ENCODE results near the gene NQO2. TPM values are rescaled to one million over a fixed set of nuclear protein-coding genes. Genes with fewer than 3 reads are reported as not detected.
A peak's percentile ranks its signal among the peaks of the same experiment; 100 is the strongest.
"Not testable (repeated sequence)": the region's sequence is repeated elsewhere in the genome, so short reads cannot be mapped to it uniquely, and the experiment has no call there.

Gene NQO2
- total RNA-seq, 2 experiments from 2014 or later, result 12.8 to 13.7 TPM

GRCh38 chr6:3011158-3011557 is 11.5 kb downstream of the NQO2 start:
- Mint-ChIP-seq H3K4me1 (no peaks in the 10 kb centered on the region), H3K9me3 (peaks cover 19% of the 10 kb centered on the region), H3K36me3 (peaks cover 72% of the 10 kb centered on the region), H3K4me3 (no peak overlapping the region), H3K27ac (no peak overlapping the region), H3K27me3 (no peaks in the 10 kb centered on the region)
- DNase-seq, result no peak

- H3K4me3 Mint-ChIP-seq, result no peak overlapping the region
- no peak overlapping the region for H3K27ac Mint-ChIP-seq
- H3K4me1 Mint-ChIP-seq, result no peaks in the 10 kb centered on the region
- no peaks in the 10 kb centered on the region for H3K27me3 Mint-ChIP-seq
- no peak for DNase-seq
- H3K36me3 Mint-ChIP-seq, result peaks cover 72% of the 10 kb centered on the region
- H3K9me3 Mint-ChIP-seq, result peaks cover 19% of the 10 kb centered on the region
Observed at GRCh38 chr6:3011592-3011991, 11.9 kb downstream of the NQO2 start.

- Mint-ChIP-seq H3K36me3 (peaks cover 69% of the 10 kb centered on the region), H3K9me3 (peaks cover 19% of the 10 kb centered on the region), H3K27me3 (no peaks in the 10 kb centered on the region), H3K4me3 (no peak overlapping the region), H3K27ac (no peak overlapping the region), H3K4me1 (no peaks in the 10 kb centered on the region)
- DNase-seq, result no peak
Observed at GRCh38 chr6:3013486-3013885, 13.8 kb downstream of the NQO2 start.

DNA sequence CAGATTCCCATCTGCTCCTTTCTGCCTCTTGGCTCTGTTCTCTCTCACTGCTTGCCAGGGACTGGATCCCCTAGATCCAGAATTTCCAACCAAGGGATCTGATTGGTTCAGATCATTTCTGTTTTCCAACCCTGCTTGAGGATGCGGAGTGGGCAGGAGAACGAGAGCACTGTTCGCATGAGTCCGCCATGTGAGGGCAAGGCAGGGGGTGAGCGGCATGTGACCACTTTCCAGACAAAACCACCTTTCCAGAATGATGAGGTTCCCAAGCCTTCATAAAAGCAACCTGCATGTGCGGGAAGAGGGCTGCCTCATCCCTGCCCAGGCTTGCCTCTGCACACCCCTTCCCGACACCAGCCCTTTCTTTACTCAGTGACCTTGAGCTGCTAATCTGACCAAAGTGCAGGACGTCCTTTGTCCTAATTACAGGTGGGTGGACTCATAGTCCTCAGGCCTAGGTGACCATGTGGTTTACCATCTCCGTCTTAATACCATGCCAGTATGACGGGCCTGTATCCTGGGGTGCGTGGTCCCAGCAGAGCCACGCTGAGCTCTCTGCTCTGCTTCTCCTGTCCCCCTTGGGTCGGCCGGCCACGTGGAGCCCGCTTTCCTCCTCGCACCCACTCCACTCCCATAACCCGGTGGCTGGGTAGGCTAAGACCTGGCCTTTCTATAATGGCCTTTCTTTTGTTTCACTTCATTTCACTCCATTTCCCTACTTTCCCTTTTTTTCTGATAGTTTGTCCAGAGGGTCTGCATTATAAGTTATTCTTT is 14.4 kb downstream of the NQO2 start:
- Mint-ChIP-seq H3K9me3 (peaks cover 19% of the 10 kb centered on the region), H3K4me1 (no peaks in the 10 kb centered on the region), H3K4me3 (no peak overlapping the region), H3K36me3 (peaks cover 64% of the 10 kb centered on the region), H3K27me3 (no peaks in the 10 kb centered on the region), H3K27ac (no peak overlapping the region)
- DNase-seq, result no peak

DNA sequence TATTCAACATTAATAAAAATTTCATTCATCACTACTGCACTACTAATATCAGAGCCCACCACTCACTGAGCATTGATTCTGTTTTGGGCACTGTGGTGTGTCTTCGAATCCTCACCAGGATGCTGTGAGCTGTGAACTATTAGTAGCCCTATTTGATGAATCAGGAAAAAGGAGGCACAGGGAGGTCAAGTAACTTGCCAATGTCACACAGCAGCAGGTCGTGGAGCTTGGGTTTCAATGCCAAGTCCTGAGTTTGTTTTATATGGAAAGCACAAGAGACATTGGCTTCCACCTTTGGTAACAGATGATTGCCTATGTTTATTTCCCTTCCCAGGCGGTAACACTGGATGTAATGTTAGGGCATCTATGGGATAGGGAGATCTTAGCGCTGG is 15.0 kb downstream of the NQO2 start:
- Mint-ChIP-seq H3K36me3 (peaks cover 62% of the 10 kb centered on the region), H3K27me3 (no peaks in the 10 kb centered on the region)
- no peak for DNase-seq

DNA sequence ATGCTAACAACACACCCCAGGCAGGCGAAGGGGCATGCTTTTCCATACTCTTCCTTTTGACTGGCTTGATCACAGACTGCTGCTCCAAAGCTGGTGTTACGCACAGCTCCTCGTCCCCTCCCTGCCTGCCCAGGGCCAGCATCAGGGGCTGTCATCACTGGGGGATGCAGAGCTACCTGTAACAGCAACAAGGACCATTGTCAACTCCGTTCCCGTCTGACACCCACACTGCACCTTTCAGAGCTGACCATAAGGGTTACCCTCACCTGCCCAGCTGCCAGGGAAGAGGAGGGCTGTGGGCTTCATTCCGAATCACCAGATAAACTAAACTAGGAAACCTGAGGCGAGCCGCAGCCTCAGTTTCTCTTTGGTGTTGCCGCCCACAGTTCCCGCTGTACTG is 15.4 kb downstream of the NQO2 start:
- H3K36me3 Mint-ChIP-seq, result peaks cover 62% of the 10 kb centered on the region
- no peaks in the 10 kb centered on the region for H3K27me3 Mint-ChIP-seq
- peaks cover 19% of the 10 kb centered on the region for H3K9me3 Mint-ChIP-seq
- no peak overlapping the region for H3K27ac Mint-ChIP-seq
- no peak overlapping the region for H3K4me3 Mint-ChIP-seq
- peaks cover 3% of the 10 kb centered on the region for H3K4me1 Mint-ChIP-seq
- no peak for DNase-seq

More for the DNA sequence above, 15.0 kb downstream of the NQO2 start:
- no peak overlapping the region for H3K27ac Mint-ChIP-seq
- peaks cover 3% of the 10 kb centered on the region for H3K4me1 Mint-ChIP-seq
- peaks cover 19% of the 10 kb centered on the region for H3K9me3 Mint-ChIP-seq
- H3K4me3 Mint-ChIP-seq, result no peak overlapping the region

- no peak overlapping the region for H3K27ac Mint-ChIP-seq
- no peaks in the 10 kb centered on the region for H3K27me3 Mint-ChIP-seq
- no peak overlapping the region for H3K4me3 Mint-ChIP-seq
- H3K36me3 Mint-ChIP-seq, result peaks cover 54% of the 10 kb centered on the region
- peaks cover 8% of the 10 kb centered on the region for H3K9me3 Mint-ChIP-seq
- no peak for DNase-seq
- peaks cover 7% of the 10 kb centered on the region for H3K4me1 Mint-ChIP-seq
Observed at GRCh38 chr6:3016473-3017280, 17.0 kb downstream of the NQO2 start.

GRCh38 chr6:3017304-3017703 is 17.6 kb downstream of the NQO2 start:
- Mint-ChIP-seq H3K27me3 (no peaks in the 10 kb centered on the region), H3K27ac (no peak overlapping the region), H3K36me3 (peaks cover 53% of the 10 kb centered on the region), H3K9me3 (peaks cover 3% of the 10 kb centered on the region), H3K4me1 (peaks cover 7% of the 10 kb centered on the region), H3K4me3 (no peak overlapping the region)
- no peak for DNase-seq

- H3K4me1 Mint-ChIP-seq, result peaks cover 20% of the 10 kb centered on the region
- H3K27ac Mint-ChIP-seq, result no peak overlapping the region
- peaks cover 49% of the 10 kb centered on the region for H3K36me3 Mint-ChIP-seq
- H3K27me3 Mint-ChIP-seq, result no peaks in the 10 kb centered on the region
- H3K4me3 Mint-ChIP-seq, result no peak overlapping the region
- H3K9me3 Mint-ChIP-seq, result no peaks in the 10 kb centered on the region
- DNase-seq, result no peak
Observed at GRCh38 chr6:3019065-3019464, 19.4 kb downstream of the NQO2 start.

DNA sequence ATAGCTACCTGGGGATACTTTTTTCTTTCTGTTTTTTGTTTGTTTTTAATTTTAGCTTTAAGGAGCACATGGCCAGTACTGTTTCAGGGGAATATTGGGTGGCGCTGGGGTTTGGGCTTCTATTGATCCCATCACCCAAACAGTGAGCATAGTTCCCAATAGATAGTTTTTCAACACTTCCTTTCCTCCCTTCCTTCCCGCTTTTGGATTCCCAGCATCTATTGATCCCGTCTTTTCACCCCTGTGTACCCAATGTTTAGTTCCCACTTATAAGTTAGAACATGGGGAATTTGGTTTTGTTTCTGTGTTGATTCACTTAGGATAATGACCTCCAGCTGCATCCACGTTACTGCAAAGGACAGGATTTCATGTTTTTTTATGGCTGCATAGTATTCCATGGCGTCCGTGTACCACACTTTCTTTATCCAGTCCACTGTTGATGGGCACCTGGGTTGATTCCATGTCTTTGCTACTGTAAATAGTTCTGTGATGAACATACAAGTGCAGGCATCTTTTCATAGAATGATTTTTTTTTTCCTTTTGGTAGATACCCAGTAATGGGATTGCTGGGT is 20.1 kb downstream of the NQO2 start:
- no peaks in the 10 kb centered on the region for H3K27me3 Mint-ChIP-seq
- H3K27ac Mint-ChIP-seq, result no peak overlapping the region
- H3K4me1 Mint-ChIP-seq, result peaks cover 26% of the 10 kb centered on the region
- no peaks in the 10 kb centered on the region for H3K9me3 Mint-ChIP-seq
- DNase-seq, result no peak
- H3K4me3 Mint-ChIP-seq, result no peak overlapping the region
- H3K36me3 Mint-ChIP-seq, result peaks cover 45% of the 10 kb centered on the region

DNA sequence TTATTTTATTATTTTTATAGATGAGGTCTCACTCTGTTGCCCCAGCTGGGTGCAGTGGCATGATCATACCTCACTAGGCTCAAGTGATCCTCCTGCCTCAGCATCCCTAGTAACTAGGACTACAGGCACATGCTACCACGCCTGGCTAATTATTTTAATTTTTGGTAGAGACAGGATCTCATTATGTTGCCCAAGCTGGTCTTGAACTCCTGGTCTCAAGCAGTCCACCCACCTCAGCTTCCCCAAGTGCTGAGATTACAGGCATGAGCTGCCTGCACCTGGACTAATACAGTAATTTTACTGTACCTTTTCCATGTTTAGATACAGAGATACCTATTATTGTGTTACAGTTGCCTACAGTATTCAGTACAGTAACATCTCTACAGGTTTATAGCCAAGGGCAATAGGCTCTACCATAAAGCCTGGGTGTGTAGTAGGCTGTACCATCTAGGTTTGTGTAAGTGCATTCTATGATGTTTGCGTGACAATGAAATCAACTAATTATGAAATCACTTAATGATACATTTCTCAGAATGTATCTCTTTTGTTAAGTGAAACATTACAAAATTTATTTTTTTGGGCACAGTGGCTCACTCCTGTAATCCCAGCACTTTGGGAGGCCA is 21.4 kb downstream of the NQO2 start:
- not testable (repeated sequence) for H3K27ac Mint-ChIP-seq, H3K9me3 Mint-ChIP-seq
- H3K4me1 Mint-ChIP-seq, result peaks cover 32% of the 10 kb centered on the region

GRCh38 chr6:3022765-3023662 is 23.3 kb downstream of the NQO2 start:
- peaks cover 37% of the 10 kb centered on the region for H3K36me3 Mint-ChIP-seq
- DNase-seq, result peak; percentile 35
- peak overlapping the region; percentile 92 for H3K4me3 Mint-ChIP-seq
- H3K9me3 Mint-ChIP-seq, result no peaks in the 10 kb centered on the region
- no peaks in the 10 kb centered on the region for H3K27me3 Mint-ChIP-seq
- peaks cover 43% of the 10 kb centered on the region for H3K4me1 Mint-ChIP-seq
- peak overlapping the region; percentile 95 for H3K27ac Mint-ChIP-seq

More for the DNA sequence above, 21.4 kb downstream of the NQO2 start:
- not testable (repeated sequence) for H3K27me3 Mint-ChIP-seq, DNase-seq, H3K4me3 Mint-ChIP-seq
- peaks cover 40% of the 10 kb centered on the region for H3K36me3 Mint-ChIP-seq

GRCh38 chr6:3023663-3024483 is 24.2 kb downstream of the NQO2 start:
- H3K36me3 Mint-ChIP-seq, result peaks cover 33% of the 10 kb centered on the region

More at GRCh38 chr6:3023663-3024483, 24.2 kb downstream of the NQO2 start:
- Mint-ChIP-seq H3K4me1 (peaks cover 43% of the 10 kb centered on the region), H3K4me3 (peak overlapping the region; percentile 92), H3K9me3 (no peaks in the 10 kb centered on the region), H3K27me3 (no peaks in the 10 kb centered on the region), H3K27ac (peak overlapping the region; percentile 95)
- peak; percentile 89 for DNase-seq
